Tongue (tissue), 2 donors: ENCODE measurements around the gene PHLDB2. TPM values are rescaled to one million over a fixed set of nuclear protein-coding genes. Genes with fewer than 3 reads are reported as not detected.

Experiments
- DNase-seq: peaks from one replicate; pipeline ENCODE4 v3.0.0-alpha.2; 2015
- total RNA-seq: library from RNA; depleted of rRNA; stranded (reverse); fragments of >200 nt; gene quantifications from one replicate; pipeline ENCODE4 v1.2.3, GENCODE V29; 2014

Gene PHLDB2
- total RNA-seq, 1 donor from 2014 or later: 64.4 TPM

DNA sequence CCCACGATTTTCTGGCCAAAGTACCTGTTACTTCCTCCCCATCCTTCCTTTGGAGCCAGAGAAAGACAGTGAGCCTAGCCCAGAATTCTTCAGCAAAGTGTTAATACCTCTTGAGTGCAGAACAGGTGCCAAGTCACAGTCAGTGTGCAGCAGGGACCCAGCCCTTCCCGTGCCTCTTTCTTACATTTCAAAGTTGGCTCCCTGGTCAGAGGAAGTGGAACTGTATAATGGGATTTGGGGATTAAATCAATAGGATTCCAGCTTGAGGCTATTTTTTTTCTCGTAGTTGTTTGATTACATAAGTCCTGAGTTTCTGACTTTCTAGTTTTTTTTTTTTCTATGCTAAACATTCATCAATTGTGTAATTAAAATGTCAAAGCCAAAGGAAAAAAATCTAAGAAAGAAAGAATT is 67.2 kb downstream of the PHLDB2 start:
- peak; percentile 82 for DNase-seq

DNA sequence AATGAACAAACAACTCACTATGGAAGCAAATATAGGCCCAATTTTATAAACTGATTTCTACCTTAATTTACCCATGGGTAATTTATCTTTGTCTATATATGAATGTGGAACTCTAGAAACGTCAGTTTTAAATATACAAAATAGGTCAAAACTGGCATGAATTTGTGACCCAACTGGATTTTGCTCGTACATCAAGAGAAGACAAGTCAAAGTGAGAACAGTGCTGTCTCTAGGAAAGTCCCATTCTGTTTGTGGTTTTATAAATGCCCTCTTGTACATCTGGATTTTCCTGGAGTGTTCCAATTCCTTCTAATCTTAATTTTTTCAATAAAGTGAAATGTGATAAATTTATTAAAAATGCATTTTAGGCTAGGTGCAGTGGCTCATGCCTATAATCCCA is 69.5 kb downstream of the PHLDB2 start:
- no peak for DNase-seq

DNA sequence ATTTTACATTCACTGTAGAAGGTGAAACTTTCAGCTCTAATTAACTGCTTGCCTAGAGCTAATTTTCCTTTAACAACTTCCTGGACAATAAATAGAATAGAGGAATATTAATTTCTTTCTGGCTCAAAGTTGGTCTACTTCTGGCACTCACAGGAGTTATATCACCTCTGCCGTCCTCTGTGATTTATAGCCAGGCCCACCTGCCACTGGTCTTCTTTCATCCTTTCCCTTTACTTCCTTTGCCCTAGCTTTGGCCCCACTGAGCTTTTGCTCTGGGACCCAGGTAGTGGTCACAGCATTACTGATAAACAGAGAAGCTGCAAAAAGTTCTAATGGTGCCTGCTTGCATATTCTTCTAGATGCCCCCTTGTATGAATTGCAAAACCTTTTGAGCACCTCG is 70.4 kb downstream of the PHLDB2 start:
- no peak for DNase-seq

DNA sequence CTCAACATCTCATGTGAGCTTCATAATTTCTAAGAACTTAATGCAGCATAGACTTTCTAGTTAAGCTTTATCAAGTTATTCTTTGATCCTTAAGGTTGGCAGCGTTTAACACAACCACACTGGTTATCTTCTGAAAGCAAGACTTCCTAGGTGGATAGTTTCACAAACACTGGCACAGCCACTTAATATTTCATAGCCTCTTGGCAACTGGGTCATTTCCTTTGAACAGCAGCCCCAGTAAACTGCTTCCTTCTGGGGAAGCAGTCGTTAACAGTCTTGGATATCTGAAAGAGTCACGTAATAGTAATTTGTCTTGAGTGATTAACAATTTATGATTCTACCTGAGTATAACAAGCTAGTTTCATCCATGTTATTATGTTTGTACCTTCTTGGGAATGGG is 73.9 kb downstream of the PHLDB2 start:
- no peak for DNase-seq

DNA sequence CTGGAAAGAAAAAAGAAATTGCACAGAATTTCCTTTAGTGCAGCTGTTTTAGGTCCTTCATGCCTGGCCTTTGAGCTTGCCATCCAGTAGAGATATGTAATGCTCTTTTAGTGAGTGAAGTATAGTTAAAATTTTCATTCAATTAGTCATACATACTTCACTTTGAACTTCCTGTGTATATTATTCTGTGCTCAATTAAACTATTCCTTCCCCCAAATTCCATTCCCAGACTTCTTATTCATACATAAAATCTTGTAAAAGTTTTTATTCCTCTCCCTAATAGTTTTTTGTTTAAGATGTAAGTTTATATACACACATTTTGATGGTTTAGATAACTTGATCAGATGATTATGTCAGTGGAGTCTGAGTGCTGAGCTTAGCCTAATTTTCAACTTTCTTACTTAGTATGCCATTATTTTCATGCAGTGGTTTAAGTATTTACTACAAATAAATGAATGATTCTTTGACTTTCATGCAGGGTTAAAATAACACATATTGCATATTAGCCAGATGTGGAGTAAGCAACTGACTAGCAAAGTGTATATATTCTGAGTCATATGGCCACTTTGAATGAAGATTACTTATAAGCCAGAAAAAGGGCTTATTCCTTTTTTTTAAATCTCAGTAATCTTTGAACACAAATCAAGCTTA is 77.3 kb downstream of the PHLDB2 start:
- DNase-seq: peak; percentile 46

DNA sequence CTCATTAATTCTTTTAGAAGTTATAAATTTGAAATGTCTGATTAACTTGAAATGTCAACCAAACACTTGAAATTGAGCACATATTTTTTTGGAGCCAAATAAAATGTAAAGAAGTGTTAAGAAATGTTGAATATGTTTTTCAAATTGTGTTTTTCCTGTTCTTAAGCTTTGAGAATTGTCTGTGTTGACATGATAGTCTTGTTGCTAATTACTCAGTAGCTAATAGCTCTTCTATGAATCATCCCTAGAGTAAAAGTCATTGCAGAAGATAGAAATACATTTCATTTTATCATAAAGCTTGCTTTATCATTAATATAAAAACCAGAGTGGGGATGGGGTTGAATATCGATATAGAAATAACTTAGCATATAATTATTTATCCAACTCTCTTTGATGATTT is 77.9 kb downstream of the PHLDB2 start:
- no peak for DNase-seq

DNA sequence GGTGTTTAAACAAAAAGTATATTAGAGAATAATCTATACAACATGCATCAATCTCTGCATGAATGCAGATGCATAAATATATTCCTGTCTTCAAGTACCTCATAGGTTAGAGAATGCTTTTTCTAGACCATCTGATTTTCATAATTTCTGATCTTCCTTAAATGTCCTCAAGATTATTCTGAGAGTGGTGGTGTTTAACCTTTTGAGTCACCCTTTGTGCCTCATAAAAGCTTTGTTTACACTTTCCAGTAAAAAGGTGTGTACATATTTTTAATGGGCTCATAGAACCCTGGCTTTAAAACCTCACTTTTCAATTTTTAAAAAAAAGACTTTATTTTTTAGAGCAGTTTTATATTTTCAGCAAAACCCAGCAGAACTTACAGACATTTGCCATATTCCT is 78.8 kb downstream of the PHLDB2 start:
- DNase-seq: no peak

DNA sequence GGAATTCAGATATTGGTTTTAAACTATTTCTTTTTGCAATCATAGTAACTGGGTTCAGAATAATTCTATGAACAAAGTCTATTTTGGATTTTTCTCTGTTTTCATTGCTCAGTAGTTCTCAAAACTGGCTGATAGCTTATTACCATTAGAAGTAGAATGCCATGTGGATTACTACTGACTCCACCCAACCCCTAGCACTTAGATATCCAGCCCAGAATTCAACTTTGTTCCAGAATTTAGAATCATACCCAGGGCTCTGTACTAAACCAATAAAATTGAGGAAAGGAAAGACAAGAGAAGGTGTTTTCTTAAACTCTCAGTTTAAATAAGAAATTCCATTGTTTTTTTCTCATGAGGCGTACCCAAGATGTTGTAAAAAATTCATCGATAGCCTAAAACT is 80.8 kb downstream of the PHLDB2 start:
- no peak for DNase-seq

DNA sequence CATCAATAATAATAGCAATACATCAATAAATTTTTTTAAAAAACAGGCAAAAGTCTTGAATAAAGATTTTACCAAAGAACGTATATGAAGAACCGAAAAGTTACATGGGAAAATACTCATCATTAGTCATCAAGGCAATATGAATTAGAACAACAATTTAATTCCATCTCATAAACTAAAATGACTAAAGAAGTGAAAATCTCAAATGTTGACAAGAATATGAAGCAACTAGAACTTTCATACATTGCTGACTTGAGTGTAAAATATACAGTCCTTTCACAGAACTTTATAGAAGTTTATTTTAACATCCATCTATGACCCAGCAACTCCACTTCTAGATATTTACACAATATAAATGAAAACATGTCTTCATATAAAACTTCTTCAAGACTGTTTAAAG is 84.5 kb downstream of the PHLDB2 start:
- DNase-seq: no peak

DNA sequence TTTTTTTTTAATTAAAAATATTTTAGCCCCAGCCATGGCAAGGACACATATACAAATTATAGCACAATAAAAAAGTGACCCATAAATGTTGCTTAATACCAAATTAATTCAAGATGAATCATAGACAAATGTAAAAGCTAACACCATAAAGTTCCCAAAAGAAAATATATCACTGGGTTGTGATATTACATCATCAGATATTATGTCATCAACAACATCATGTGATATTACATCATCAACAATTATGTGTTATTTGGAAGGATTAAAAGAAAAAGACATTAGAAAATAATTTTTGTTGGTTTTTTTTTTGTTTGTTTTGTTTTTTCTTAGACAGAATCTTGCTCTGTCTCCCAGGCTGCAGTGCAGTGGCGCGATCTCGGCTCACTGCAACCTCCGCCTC is 85.3 kb downstream of the PHLDB2 start:
- DNase-seq: no peak

DNA sequence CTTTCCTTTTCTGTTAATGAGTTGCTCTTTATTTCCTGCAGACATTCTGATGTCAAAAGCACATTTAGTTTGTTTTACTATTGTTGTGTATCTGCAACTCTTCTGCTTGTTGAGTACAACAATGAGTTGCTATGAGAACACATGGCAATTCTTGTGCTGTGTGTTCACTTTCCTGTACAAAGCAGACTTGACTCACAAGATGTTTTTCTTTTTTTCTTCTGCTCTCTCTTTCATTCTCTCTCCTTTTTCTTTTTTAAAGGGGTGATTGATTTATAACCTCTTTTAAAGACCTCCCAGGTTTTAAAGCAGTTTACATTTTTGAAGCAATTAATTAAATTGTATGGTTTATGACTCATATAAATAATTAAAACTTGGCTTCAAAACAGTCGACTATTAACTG is 88.2 kb downstream of the PHLDB2 start:
- DNase-seq: no peak

DNA sequence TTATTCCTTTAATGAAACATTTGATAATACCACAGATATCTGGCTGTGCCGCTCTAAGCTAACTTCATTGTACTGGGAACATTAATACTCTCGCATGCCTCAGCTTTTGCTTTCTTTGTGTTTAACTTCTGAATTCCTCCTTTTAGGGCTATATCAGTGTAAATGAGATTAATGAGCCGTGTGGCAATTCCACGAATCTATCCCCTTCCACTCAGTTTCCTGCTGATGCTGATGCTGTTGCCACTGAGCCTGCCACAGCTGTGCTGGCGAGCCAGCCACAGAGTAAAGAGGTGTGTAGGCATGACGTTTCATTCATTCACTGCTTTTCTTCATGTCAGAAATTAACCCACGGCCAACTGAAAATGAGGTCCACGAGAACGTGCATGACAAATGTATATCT is 89.7 kb downstream of the PHLDB2 start:
- no peak for DNase-seq

DNA sequence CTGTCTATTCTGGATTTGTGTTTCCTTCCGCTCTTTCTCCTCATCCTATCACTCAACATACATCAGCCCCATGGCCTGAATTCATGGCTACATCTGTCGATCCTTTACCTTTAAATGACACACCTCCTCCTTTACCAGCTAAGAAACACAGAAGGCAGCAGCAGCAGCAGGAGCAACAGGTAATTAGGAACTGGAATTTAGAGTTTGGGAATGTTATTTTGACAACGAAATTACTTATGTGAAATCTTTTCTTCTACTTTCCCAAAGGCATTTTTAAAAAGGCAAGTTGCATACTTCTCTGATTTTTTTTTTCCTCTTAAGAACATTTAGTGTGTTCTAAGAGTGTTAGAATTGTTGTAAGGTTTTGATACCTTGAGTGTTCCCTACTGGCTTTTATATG is 90.6 kb downstream of the PHLDB2 start:
- DNase-seq: no peak

DNA sequence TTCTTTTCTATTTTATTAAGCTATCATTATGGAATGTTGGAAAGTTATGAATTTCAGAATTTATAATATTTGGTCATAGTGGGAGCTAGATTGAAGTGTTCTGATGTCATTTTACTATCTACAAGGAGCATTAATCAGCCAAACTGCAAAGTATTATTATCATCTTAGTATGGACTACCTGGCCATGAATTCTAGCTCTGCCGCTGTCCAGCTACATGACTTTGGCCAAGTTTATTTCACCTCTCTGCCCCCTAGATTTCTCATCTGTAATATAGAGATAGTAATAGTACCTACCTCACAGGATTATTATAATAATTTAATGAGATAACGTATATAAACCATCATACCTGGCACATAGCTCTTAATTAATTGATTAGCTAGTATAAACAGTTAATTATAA is 92.0 kb downstream of the PHLDB2 start:
- no peak for DNase-seq

DNA sequence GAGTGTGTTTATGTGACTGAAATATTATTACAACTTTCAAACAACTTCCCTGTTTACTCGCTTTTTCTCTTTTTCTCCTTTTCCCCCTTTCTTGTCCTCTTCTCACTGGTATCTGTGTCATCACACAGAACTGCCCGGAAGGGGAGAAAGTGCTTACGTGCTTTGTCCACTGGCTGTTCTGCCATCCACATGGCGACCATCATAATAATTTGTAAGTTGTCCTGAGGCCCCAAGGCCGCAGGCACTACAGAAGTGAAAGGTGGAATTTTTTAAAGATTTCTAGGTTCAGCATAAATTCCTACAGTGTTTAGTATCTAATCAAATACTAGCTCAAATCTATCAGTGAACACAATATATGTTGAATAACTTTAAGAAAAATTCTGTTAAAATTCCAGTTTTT is 93.0 kb downstream of the PHLDB2 start:
- DNase-seq: no peak

DNA sequence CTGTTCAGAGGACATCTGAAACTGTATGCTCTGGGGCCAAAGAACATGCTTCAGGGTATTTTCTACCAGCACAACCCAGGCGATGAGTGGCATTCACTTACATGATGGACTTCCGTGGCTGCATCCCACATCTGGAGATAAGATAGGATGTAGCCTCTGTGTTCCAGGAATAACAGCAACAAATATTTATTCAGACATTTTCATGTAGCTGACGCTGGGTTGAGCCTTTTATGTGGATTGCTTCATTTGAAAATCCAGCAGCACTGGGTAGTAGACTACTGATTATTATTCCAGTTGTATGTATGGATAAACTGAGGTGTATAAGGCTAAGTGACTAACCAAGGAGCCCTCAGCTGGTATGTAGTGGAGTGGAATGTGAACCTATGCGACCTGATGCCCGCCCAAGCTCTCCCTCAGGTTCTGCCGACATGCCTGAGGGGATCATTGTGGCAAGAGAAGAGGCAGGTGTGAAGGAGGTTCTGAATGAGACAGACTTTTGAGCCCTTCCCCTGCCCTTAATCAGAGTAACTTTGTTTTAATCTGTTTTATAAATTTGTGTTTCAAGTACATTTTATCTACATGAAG is 93.9 kb downstream of the PHLDB2 start:
- DNase-seq: no peak

DNA sequence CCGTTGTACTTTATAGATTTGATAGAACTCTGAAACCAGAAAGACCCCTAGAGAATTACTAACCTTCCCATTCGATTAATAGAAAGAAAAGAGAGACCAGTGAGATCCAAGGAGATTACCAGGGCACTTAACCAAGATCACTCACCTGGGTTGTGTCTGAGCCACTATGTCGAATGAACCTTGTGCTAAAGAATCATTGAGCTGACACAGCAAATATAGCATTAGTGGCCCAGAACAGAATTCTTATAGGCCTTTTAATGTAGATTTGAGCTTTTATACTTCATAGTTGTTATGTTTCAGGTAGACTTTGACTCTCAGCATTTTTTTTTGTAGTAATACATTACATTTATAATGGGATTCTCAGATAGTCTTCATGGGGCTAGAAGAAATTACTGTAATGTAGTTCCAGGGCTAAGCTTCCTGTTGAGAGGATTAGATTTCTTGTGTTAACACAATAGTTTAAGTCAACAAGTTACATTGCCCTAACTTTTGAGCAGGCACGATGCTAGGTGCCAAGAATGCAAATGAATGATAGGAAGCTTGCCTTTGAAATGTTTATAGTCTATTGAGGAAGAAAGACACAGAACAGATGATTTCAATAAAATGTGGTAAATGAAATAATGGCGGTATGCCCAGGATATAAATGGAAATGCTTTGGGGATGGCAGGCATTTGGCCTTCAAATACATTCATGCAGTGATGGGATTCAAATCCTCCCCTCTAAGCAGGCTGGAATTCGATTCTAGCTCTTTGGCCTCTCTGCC is 95.3 kb downstream of the PHLDB2 start:
- DNase-seq: no peak

DNA sequence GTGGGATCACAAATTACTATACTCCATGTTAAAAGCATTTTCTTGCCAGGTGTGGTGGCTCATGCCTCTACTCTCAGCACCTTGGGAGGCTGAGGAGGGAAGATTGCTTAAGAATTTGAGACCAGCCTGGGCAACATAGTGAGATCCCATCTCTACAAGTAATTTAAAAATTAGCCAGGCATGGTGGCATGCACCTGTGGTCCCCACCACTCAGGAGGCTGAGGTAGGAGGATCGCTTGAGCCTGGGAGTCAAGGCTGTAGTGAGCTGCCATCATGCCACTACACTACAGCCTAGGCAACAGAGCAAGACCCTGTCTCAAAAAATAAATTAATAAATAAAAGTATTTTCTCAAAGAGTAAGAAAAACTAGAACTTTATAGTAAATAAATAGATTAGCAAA is 96.8 kb downstream of the PHLDB2 start:
- no peak for DNase-seq

DNA sequence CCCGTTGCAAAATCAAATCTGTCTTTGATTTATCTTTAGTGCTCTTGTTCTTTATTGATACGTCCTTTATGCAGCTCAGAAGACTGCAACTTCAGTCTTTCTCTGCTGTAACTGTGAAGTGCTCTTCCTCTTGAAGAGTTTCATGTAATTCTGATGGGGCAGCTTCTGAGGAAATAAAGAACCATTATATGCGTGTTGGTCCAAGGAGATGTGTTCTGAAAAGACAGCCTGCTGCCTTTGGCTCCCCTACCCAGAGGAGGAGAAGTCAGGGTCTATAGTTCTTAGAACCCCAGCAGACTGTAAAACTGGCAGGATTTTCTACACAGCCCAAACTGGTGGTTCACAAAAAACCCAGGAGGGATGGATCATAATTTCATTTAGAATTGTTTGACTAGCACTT is 97.4 kb downstream of the PHLDB2 start:
- no peak for DNase-seq

DNA sequence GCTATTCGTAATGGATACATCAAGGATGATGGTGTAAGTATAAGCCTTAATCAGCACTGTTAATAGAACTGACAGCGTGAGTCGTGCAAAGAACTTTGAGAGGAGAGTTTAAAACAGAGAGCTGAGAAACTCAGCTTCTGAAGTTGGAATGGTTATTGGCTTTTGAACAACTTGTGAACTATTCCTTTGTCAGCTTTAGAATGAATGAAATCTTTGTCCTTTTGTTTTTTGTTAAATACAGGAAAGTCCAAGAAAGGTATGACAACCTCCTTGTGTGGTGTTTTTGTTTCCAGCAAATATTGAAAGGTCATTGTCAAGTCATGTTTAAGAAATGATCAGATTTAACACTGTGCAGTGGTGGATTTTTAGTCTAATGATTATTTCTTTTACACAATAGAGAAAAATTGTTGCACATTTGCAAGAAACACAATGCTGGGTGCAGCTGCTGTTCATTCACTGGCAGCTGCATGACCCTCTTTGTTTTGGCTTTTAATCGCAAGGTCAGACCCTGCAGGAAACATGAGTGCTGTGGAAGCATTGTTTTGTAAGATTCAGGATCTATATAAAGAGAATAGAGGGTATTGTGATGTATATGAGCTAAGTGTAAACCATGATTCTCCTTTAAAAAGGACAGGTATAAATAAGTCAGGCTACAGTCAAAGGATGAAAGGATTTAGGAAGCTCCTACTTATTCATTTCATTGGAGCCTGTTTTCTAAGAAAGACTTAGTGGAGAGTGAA is 98.1 kb downstream of the PHLDB2 start:
- DNase-seq: peak; percentile 57

DNA sequence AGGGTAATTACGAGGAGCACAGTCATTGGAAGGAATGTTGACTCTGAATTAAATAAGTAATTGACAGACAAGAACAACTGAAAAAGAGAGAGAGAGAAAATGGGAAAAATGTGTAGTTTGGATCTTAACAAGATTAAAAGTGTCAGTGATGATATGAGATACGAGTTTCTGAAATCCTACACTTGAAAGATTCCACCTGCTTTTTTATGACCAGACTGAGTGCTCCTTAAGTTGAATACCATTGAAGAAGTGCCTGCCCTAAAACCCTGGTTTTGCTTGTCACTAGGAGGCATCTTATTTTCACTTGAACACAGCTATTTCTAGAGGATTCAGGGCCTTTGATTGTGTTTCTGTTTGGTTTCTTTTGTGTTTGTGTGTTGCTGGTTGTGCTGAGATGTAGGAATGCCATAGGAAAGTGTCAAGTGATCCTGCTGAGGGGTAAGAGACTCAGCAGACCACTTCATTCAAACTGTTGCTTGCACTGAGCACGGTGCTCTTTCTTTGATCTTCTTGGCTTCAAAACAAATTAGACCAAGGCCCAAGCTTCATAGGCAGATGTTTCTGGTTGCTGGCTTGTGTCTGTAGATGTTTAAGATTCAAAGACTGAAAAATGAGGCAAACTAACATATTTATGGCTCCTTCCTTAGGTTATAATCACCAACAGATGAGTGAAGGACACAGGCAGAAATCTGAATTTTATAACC is 102.5 kb downstream of the PHLDB2 start:
- peak; percentile 60 for DNase-seq

DNA sequence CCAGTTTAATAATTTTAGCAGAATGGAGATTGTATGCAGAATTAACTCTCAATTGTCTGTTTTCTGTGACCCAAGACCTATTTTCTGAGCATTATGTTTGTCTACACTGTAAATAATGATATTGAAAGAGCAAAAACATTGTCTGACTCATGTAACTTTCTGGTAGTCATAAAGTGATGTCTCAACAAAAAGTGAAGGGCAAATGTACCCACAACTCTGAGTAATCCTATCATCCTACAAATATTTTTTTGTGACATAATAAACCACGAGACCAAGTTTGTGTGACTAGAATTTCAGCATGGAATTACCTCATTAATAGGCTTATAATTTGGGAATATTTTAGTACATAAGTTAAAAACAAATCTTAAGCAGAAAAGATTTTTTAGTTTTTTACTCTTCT is 104.4 kb downstream of the PHLDB2 start:
- no peak for DNase-seq

DNA sequence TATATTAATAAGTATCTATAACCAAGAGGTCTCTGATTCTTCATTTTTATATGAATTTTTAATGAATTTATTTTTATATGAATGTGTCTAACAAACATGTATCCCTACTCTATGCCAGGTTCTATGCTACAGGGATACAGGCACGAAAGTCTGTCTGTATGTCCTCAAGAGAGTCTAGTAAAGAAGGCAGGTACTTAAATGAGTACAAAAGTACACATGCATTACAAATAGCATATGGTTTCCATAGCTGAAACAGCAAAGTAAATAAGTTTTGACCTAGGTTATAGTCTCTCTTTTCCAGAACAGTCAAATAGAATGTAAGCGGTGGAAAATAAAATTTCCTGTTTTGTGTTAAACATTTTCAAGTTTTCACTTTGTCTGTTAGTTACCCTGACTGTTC is 106.4 kb downstream of the PHLDB2 start:
- DNase-seq: no peak
